Retinal pigment epithelial cell (primary cell): Measurements from ENCODE around the gene PTRHD1.
"Not testable (repeated sequence)": the region's sequence is repeated elsewhere in the genome, so short reads cannot be mapped to it uniquely, and the experiment has no call there.

Experiments used
- DNase-seq: peaks from one replicate; pipeline ENCODE4 v3.0.0-alpha.2; 2010; ENCODE audit warnings: low read depth
- H3K4me3 ChIP-seq: 2 replicates; pipeline ENCODE4 v1.5.1; 2011; ENCODE audit warnings: mild to moderate bottlenecking, low read length, control low read depth, moderate library complexity
- TF ChIP-seq, protein P1 (sequence below): conservative IDR thresholded peaks from 2 replicates; pipeline ENCODE4 v1.5.1; 2011; ENCODE audit warnings: low read depth, low read length, control low read depth, inconsistent platforms

Gene PTRHD1

DNA sequence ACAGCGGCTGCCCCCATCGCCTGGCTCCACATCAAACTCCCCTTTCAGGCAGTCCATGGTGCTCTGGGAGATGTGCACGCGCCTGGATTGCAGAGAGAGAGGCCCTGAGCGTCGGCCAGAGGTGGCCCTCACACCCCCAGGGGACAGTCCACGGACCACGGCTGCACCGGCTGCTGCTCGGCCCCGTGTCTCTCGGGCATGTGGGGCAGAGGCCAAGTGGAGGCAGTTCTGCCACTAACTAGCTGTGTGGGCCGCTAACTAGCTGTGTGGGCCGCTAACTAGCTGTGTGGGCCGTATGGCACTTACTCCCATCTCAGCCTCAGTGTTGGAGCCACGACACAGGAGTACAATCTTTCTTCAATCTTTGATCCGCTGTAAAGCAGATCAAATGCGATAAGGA is 45.4 kb upstream of the PTRHD1 start:
- TF ChIP-seq, protein P1, sequence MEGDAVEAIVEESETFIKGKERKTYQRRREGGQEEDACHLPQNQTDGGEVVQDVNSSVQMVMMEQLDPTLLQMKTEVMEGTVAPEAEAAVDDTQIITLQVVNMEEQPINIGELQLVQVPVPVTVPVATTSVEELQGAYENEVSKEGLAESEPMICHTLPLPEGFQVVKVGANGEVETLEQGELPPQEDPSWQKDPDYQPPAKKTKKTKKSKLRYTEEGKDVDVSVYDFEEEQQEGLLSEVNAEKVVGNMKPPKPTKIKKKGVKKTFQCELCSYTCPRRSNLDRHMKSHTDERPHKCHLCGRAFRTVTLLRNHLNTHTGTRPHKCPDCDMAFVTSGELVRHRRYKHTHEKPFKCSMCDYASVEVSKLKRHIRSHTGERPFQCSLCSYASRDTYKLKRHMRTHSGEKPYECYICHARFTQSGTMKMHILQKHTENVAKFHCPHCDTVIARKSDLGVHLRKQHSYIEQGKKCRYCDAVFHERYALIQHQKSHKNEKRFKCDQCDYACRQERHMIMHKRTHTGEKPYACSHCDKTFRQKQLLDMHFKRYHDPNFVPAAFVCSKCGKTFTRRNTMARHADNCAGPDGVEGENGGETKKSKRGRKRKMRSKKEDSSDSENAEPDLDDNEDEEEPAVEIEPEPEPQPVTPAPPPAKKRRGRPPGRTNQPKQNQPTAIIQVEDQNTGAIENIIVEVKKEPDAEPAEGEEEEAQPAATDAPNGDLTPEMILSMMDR = no peak
- DNase-seq = no peak
- H3K4me3 ChIP-seq = no peak overlapping the region

DNA sequence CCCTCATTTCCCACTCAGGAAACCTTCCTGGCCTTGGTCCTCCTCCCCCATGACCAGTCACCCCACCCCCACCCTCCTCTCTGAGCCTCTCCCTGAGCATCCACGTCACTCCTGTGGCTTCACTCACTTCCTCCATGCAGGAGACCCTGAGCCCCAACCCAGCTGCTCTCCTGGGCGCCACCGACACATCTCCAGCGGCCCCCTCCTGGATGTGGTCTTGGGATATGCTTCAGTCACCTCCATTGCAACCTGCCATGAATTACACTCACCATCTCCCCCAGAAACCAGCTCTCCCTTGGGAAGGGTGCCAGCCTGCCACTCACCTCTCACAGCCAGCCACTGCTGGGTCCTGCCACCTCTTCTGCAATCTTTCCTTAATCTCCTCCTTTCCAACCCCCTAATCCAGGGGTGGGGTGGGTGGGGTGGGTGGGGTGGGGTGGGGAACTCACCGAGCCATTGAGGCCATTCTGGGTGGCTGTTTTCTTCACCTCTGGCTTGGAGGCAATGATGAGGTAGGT is 44.9 kb upstream of the PTRHD1 start:
- TF ChIP-seq, protein P1 = no peak
- DNase-seq = no peak

DNA sequence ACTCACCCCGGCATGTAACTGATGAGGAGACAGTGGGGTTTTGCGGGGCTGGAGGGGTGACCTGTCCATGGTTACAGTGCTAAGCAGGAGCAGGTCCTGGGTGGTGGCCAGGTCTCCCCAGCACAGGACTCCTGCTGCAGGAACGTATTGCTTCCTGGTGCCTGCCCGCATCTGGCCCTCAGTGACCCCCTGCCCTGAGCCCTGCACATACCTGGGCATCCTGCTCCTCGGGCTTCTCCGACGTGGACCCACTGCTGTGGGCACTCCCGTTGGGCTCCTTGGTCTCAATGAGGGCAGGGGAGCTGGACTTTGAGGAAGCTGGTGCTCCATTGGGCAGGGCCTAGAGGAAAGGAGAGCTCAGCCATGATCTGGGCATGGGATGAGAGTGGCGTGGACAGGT is 43.5 kb upstream of the PTRHD1 start:
- DNase-seq = no peak
- TF ChIP-seq, protein P1 = no peak
- no peak overlapping the region for H3K4me3 ChIP-seq

More for the DNA sequence above, 44.9 kb upstream of the PTRHD1 start:
- H3K4me3 ChIP-seq = no peak overlapping the region

DNA sequence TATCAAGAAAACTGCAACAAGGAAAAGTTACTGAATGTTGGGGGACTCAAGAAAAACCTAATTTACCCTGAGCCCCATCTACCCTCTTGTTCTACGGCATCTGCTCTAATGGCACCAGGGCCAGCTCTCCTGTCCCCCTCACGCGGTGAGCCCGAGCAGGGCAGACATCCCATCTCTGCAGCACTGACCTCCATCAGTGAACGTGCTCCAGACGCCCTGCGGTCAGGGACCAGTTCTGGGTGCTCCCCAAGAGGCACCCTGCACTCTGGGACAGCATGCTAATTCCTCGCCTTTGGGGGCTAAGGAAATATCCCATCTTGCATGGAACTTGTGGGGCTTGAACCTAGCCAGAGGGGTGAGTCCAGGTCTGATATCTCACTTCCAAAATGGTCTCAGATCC is 43.0 kb upstream of the PTRHD1 start:
- TF ChIP-seq, protein P1 = no peak

DNA sequence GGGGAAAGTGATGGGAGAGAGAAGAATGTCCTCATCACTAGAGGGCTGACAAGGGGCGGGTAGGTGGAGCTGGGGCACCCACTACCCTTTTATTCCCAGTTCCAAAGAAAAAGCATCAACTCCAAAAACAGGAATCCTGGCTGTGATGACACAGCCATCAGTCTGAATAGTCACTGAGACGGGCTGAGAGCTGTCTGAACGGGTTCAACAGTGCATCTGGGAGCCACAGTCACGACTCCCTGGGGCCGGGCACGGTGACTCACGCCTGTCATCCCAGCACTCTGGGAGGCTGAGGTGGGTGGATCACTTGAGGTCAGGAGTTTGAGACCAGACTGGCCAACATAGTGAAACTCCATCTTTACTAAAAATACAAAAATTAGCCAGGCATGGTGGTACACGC is 42.2 kb upstream of the PTRHD1 start:
- H3K4me3 ChIP-seq, DNase-seq: not testable (repeated sequence)

More for the DNA sequence above, 43.0 kb upstream of the PTRHD1 start:
- no peak for DNase-seq
- H3K4me3 ChIP-seq = no peak overlapping the region

DNA sequence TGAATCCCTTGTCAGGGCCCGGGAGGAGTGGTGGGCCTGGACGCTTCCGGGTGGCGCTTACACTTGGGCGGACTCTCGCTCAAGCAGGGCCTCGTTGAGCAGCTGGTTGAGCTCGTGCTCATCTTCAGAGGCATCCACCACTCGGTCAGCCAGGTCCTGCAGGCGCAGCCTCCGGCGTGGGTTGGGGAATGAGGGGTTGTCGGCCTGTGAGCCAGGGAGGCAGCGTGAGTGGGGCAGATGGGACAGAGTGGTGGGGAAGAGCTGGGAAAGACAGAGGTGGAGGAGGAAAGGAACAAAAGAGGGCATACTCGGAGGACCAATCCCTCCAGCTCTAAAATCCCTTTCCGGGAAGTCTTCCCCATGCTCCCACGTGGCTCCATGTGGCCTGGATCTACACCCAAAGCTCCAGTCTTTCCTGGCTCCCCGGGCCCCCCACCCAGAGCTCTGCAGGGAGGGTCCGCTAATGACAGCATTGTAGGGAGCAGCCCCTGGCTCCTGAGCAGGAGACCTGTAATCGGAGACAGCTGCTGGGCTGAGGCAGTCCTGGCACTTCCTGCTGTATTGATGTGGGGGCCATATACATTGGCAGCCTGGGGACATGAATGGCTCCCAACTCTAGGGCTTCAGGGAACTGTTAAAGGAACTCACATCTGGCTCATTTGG is 41.7 kb upstream of the PTRHD1 start:
- DNase-seq = no peak

DNA sequence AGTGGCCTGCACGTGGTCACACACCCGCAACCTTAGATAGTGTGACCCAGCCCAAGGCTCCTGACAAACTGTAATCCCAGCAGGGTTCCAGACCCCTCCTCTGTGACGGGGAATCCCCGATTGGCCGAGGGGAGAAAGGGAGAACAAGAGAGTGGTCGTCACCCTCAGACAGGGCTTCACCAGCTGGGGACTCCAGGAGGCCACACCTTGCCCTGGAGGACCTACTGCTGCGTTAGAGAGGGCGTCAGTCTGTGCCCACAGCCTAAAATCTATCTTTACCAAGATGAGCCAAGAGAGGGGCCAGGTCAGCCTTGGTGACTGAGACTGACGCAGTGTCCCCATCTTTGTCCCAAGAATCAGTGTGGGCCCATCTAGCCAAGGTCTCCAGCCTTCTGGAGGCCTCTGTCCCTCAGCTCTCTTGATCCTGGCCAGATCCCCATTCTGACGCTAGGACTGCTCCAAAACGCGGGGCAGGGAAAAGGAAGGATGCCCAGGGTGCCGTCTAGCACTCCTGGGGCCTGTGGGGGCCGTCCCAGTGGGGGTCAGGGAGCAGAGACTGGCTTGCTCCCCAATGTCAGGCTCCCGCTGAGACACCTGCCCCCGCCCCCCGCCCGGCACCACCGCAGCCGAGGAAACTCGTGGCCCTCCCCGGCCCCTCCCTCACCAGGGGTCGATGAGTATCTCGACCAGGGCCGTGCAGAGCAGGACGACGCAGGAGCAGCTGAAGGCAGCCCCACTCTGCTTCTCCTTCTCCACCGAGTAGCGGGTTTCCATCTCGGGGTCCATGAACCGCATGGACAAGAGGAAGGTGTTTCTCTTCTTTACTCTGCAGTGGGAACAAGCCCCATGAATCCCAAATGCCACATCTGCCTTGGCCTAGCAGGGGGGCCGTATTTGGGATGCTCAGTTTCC is 40.9 kb upstream of the PTRHD1 start:
- TF ChIP-seq, protein P1 = no peak
- H3K4me3 ChIP-seq = no peak overlapping the region
- DNase-seq = no peak

More for the DNA sequence above, 41.7 kb upstream of the PTRHD1 start:
- no peak overlapping the region for H3K4me3 ChIP-seq
- TF ChIP-seq, protein P1 = no peak
